Endothelial cell of umbilical vein (primary cell): ENCODE data around the gene NKIRAS1. TPM values are rescaled to one million over a fixed set of nuclear protein-coding genes. Genes with fewer than 3 reads are reported as not detected.

ENCODE experiments used
- BruUV-seq: library from RNA; stranded (reverse); fragments of 400-500 nt; replicated peaks from 2 replicates; lab custom pipeline; 2021; lab: Mats Ljungman, UMichigan
- CTCF ChIA-PET: fragments of 300-600, 350-600 bp; sonication (Branson Sonifier 250); formaldehyde crosslinking; loops from one replicate; lab custom pipeline; 2021; ENCODE audit warnings: antibody characterized with exemption, inconsistent platforms; lab: Charles Lee
- POLR2A ChIA-PET: fragments of 300-600, 350-600 bp; sonication (Branson Sonifier 250); formaldehyde crosslinking; loops from one replicate; lab custom pipeline; 2021; ENCODE audit warnings: antibody characterized with exemption, inconsistent platforms; lab: Charles Lee
- DNase-seq: peaks from one replicate; pipeline ENCODE4 v3.0.0-alpha.2; 2011; ENCODE audit warnings: low read depth, low spot score
- FAIRE-seq: peaks from 2 replicates; lab custom pipeline; 2011; peaks lifted over from hg19 to GRCh38; lab: Jason Lieb, UNC
- H2AFZ ChIP-seq: 2 replicates; pipeline ENCODE4 v1.6.0; 2012; ENCODE audit warnings: low read depth, low read length, control low read depth, inconsistent platforms
- H3K27ac ChIP-seq: 2 replicates; pipeline ENCODE4 v1.5.1; 2011; ENCODE audit warnings: low read depth, mild to moderate bottlenecking, control low read depth, low read length, moderate library complexity; ENCODE audit not compliant: insufficient read depth
- H3K27me3 ChIP-seq, 2 experiments: 2 replicates each; pipeline versions ENCODE4 v1.6.0 to v1.6.1; 2011; ENCODE audit warnings: low read length in 2 of 2, mixed read lengths in 1 of 2; ENCODE audit not compliant: control insufficient read depth in 2 of 2, insufficient read depth in 2 of 2
- H3K36me3 ChIP-seq, 2 experiments: 2 replicates in 1 of 2; 3 replicates in 1 of 2; pipeline ENCODE4 v1.5.1; 2011; ENCODE audit warnings: low read length in 2 of 2, mild to moderate bottlenecking in 1 of 2, moderate library complexity in 1 of 2; ENCODE audit not compliant: control insufficient read depth in 2 of 2, insufficient read depth in 2 of 2; ENCODE audit errors: extremely low read depth in 1 of 2
- H3K4me1 ChIP-seq: 3 replicates; pipeline ENCODE4 v1.5.1; 2011; ENCODE audit warnings: mild to moderate bottlenecking, low read length; ENCODE audit not compliant: control insufficient read depth, insufficient read depth; ENCODE audit errors: extremely low read depth
- H3K4me2 ChIP-seq: 2 replicates; pipeline ENCODE4 v1.6.1; 2011; ENCODE audit warnings: low read length, control low read depth, mixed read lengths; ENCODE audit not compliant: insufficient read depth
- H3K4me3 ChIP-seq, 3 experiments: fragments of 200-600 bp in 1 of 3; sonication (generic), shearing (Covaris generic) in 1 of 3; replicated peaks in 1 of 3; 2 replicates each; pipeline ENCODE4 v1.5.1; 2011 to 2016; ENCODE audit warnings: control low read depth in 3 of 3, low read length in 3 of 3, mild to moderate bottlenecking in 2 of 3, inconsistent platforms in 1 of 3, low read depth in 1 of 3, moderate library complexity in 1 of 3; ENCODE audit not compliant: insufficient read depth in 1 of 3
- H3K79me2 ChIP-seq: 2 replicates; pipeline ENCODE4 v1.6.0; 2012; ENCODE audit warnings: low read length, inconsistent platforms; ENCODE audit not compliant: control insufficient read depth, insufficient read depth
- H3K9ac ChIP-seq: replicated peaks from 2 replicates; pipeline ENCODE3; 2011; ENCODE audit warnings: low read length, control low read depth; ENCODE audit not compliant: insufficient read depth; ENCODE audit errors: extremely low read depth
- H3K9me1 ChIP-seq: replicated peaks from 3 replicates; pipeline ENCODE4 v1.6.0; 2011; ENCODE audit warnings: mild to moderate bottlenecking, low read length; ENCODE audit not compliant: control insufficient read depth, insufficient read depth; ENCODE audit errors: extremely low read depth
- H3K9me3 ChIP-seq: replicated peaks from 2 replicates; pipeline ENCODE4 v1.5.1; 2012; ENCODE audit warnings: low read length, inconsistent platforms; ENCODE audit not compliant: control insufficient read depth, insufficient read depth
- H4K20me1 ChIP-seq: replicated peaks from 2 replicates; pipeline ENCODE3; 2011; ENCODE audit warnings: mild to moderate bottlenecking, low read length; ENCODE audit not compliant: control insufficient read depth, insufficient read depth; ENCODE audit errors: extremely low read depth
- EZH2 ChIP-seq: IDR thresholded peaks from 2 replicates; pipeline ENCODE4 v1.6.1; 2012; ENCODE audit warnings: borderline replicate concordance, low read depth, mild to moderate bottlenecking, moderate library complexity, low read length, inconsistent platforms; ENCODE audit not compliant: severe bottlenecking
- FOS ChIP-seq: IDR thresholded peaks from 2 replicates; pipeline ENCODE4 v1.6.1; 2011; ENCODE audit warnings: mild to moderate bottlenecking, low read length, moderate library complexity, borderline replicate concordance; ENCODE audit not compliant: insufficient read depth
- GATA2 ChIP-seq: IDR thresholded peaks from 2 replicates; pipeline ENCODE4 v1.7.0; 2011; ENCODE audit warnings: low read depth, mild to moderate bottlenecking, moderate library complexity, mixed read lengths, low read length; ENCODE audit not compliant: insufficient read length, insufficient read depth
- JUN ChIP-seq: IDR thresholded peaks from 2 replicates; pipeline ENCODE4 v1.6.1; 2011; ENCODE audit warnings: borderline replicate concordance, low read depth; ENCODE audit not compliant: insufficient read length, insufficient read depth
- MYC ChIP-seq: IDR thresholded peaks from one replicate; pipeline ENCODE4 v1.6.1; 2011; ENCODE audit warnings: mild to moderate bottlenecking, low read depth, low read length
- POLR2A ChIP-seq: IDR thresholded peaks from 2 replicates; pipeline ENCODE4 v1.6.1; 2012; ENCODE audit warnings: low read depth, mild to moderate bottlenecking, control low read depth, low read length
- POLR2AphosphoS5 ChIP-seq: IDR thresholded peaks from 2 replicates; pipeline ENCODE4 v1.6.1; 2012; ENCODE audit warnings: low read depth, mild to moderate bottlenecking, control low read depth, low read length, moderate library complexity; ENCODE audit not compliant: insufficient read depth
- dilution Hi-C: fragments of 300-500 bp; cut with MboI; formaldehyde crosslinking; loops from one replicate; pipeline ENCODE4 v1.15.0; 2019; ENCODE audit warnings: low sequenced_read_pairs; ENCODE audit not compliant: extremely low pct_ligation_motif_present
- intact Hi-C: fragments of 100-400 bp; cut with micrococcal nuclease; formaldehyde crosslinking; loops from one replicate; pipeline ENCODE4 v1.10.0; 2022
- polyA plus RNA-seq, 4 experiments: library from polyadenylated mRNA; depleted of rRNA in 3 of 4; stranded (reverse) in 3 of 4; unstranded in 1 of 4; fragments of >200 nt; gene quantifications; 2 replicates each; pipeline versions ENCODE4 v1.2.1 to v1.2.3, GENCODE V29; 2011 to 2012; ENCODE audit warnings: missing spikeins in 1 of 4
- total RNA-seq: library from RNA; stranded (reverse); gene quantifications from 2 replicates; pipeline ENCODE4 v1.2.3, GENCODE V29; 2021
- TF ChIP-seq, protein P1 (sequence below): IDR thresholded peaks from 2 replicates; pipeline ENCODE4 v1.6.1; 2011; ENCODE audit not compliant: insufficient read depth, insufficient read length
- TF ChIP-seq, protein P2 (sequence below), 2 donors: IDR thresholded peaks; 1 replicate in 1 of 2; 2 replicates in 1 of 2; pipeline ENCODE4 v1.5.1; 2011; ENCODE audit warnings: low read length in 2 of 2, mild to moderate bottlenecking in 2 of 2, moderate library complexity in 2 of 2, control low read depth in 1 of 2, inconsistent platforms in 1 of 2, low read depth in 1 of 2; ENCODE audit not compliant: insufficient read depth in 1 of 2; ENCODE audit errors: extremely low read depth in 1 of 2

NKIRAS1 gene
- total and polyA plus RNA-seq, 2 donors (not counting 3 experiments of a cell fraction or from before 2014, with no cell fraction given) = 2.2 to 2.9 TPM

DNA sequence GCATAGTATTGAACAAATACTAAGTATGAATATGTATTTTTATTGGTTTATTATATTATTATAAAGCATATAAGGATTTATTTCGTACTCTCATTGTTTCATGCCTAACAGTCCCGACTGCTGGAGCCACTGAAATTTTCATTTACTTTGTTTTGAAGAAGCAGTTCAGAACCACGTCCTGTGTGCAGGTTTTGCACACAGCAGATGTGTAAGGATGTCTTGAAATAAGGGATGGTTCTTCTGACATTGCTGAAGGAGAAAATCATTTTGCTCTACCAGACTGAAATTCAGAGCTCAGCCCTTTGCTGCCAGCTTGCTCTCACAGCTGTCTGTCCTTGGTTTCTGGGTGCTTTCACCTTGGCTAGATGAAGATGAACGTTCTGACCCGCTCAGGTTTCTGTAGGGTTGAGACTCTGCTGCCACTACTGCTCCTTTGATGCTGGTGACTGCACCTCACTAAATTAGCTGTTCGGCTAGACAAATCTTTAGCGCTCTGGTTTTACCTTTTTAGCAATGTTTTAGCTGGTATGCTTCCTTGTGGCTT is 56.9 kb downstream of the NKIRAS1 start:
- no peak overlapping the region for H2AFZ ChIP-seq
- POLR2A ChIA-PET = no interaction called here
- no peak overlapping the region for H3K9ac ChIP-seq
- no peak for DNase-seq
- H3K27me3 ChIP-seq = no peaks in the 10 kb centered on the region
- H3K9me3 ChIP-seq = no peaks in the 10 kb centered on the region
- H3K4me2 ChIP-seq = no peak overlapping the region
- H3K27ac ChIP-seq = no peak overlapping the region
- no peaks in the 10 kb centered on the region for H4K20me1 ChIP-seq
- H3K4me3 ChIP-seq = no peak overlapping the region
- no TSS peak for BruUV-seq
- dilution Hi-C loops = no loop called here
- H3K4me1 ChIP-seq = peaks cover 33% of the 10 kb centered on the region
- CTCF ChIA-PET = interaction anchor here (1.0 to 1.4 kb wide), 3 partner anchors 29 to 68 kb away, joined by 3 to 4 read pairs (median 3); no protein-coding TSS in a partner anchor
- intact Hi-C loops = no loop called here
- FAIRE-seq = no peak
- peaks cover 61% of the 10 kb centered on the region for H3K79me2 ChIP-seq
- H3K9me1 ChIP-seq = no peaks in the 10 kb centered on the region
- no peaks in the 10 kb centered on the region for H3K36me3 ChIP-seq
- TF ChIP-seq, protein P1, sequence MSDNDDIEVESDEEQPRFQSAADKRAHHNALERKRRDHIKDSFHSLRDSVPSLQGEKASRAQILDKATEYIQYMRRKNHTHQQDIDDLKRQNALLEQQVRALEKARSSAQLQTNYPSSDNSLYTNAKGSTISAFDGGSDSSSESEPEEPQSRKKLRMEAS = no peak
- TF ChIP-seq JUN = no peak
- TF ChIP-seq POLR2AphosphoS5 = no peak
- TF ChIP-seq, protein P2, sequence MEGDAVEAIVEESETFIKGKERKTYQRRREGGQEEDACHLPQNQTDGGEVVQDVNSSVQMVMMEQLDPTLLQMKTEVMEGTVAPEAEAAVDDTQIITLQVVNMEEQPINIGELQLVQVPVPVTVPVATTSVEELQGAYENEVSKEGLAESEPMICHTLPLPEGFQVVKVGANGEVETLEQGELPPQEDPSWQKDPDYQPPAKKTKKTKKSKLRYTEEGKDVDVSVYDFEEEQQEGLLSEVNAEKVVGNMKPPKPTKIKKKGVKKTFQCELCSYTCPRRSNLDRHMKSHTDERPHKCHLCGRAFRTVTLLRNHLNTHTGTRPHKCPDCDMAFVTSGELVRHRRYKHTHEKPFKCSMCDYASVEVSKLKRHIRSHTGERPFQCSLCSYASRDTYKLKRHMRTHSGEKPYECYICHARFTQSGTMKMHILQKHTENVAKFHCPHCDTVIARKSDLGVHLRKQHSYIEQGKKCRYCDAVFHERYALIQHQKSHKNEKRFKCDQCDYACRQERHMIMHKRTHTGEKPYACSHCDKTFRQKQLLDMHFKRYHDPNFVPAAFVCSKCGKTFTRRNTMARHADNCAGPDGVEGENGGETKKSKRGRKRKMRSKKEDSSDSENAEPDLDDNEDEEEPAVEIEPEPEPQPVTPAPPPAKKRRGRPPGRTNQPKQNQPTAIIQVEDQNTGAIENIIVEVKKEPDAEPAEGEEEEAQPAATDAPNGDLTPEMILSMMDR (IDR thresholded peaks at IDR 0.05; ENCODE audit: extremely low read depth in 1 of 2, insufficient read depth in 1 of 2, low read depth in 1 of 2, low read length in 2 of 2) = no peak
- TF ChIP-seq POLR2A = no peak
- no peak for TF ChIP-seq EZH2
- TF ChIP-seq FOS = no peak
- TF ChIP-seq MYC = no peak
- TF ChIP-seq GATA2 = no peak
